Right atrium auricular region (tissue), 2 donors: ENCODE results near the gene CACNA1D. TPM values are rescaled to one million over a fixed set of nuclear protein-coding genes. Genes with fewer than 3 reads are reported as not detected.

ENCODE experiments used
- DNase-seq: peaks from one replicate; pipeline ENCODE4 v3.0.0-alpha.2; 2019; ENCODE audit warnings: low spot score
- H3K27ac ChIP-seq, 2 donors: fragments of 200-600 bp; sonication (generic); 1 replicate in 1 of 2; 2 replicates in 1 of 2; pipeline ENCODE4 v1.5.1; 2016 to 2019
- H3K27me3 ChIP-seq, 2 donors: fragments of 200-600 bp; sonication (generic); one replicate each; pipeline versions ENCODE4 v1.5.1 to v1.6.0; 2017 to 2019
- H3K36me3 ChIP-seq: fragments of 200-600 bp; sonication (generic); one replicate; pipeline ENCODE4 v1.5.1; 2016
- H3K4me1 ChIP-seq, 2 donors: fragments of 200-600 bp; sonication (generic); one replicate each; pipeline versions ENCODE4 v1.5.1 to v1.6.0; 2017 to 2019
- H3K4me3 ChIP-seq, 2 donors: fragments of 200-600 bp; sonication (generic); 1 replicate in 1 of 2; 2 replicates in 1 of 2; pipeline ENCODE4 v1.5.1; 2017 to 2019; ENCODE audit warnings: mild to moderate bottlenecking in 1 of 2, moderate library complexity in 1 of 2
- H3K9me3 ChIP-seq, 2 donors: fragments of 200-600 bp; sonication (generic); one replicate each; pipeline ENCODE4 v1.5.1; 2019
- CTCF ChIP-seq, 2 donors: fragments of 200-600 bp; sonication (generic); IDR thresholded peaks; one replicate each; pipeline ENCODE4 v1.5.1; 2019; ENCODE audit warnings: antibody characterized with exemption in 2 of 2
- total RNA-seq, 2 donors: library from RNA; depleted of rRNA; stranded (reverse); fragments of >200 nt; gene quantifications; one replicate each; pipeline ENCODE4 v1.1.0, GENCODE V29; 2016

The CACNA1D gene
- total RNA-seq, 2 donors from 2014 or later, result 2.7 to 9.6 TPM

GRCh38 chr3:53809764-53810400 lies 315.5 kb downstream of the CACNA1D start:
- Histone ChIP-seq H3K27ac (no peak overlapping the region), H3K4me1 (peaks cover 0 to 24% of the 10 kb centered on the region in 2 donors), H3K4me3 (no peak overlapping the region), H3K27me3 (no peaks in the 10 kb centered on the region), H3K9me3 (no peaks in the 10 kb centered on the region), H3K36me3 (no peaks in the 10 kb centered on the region)
- no peak for DNase-seq
- no peak for TF ChIP-seq CTCF (IDR thresholded peaks at IDR 0.05)

- TF ChIP-seq CTCF (IDR thresholded peaks at IDR 0.05), result no peak
- no peaks in the 10 kb centered on the region for H3K36me3 ChIP-seq
- no peak overlapping the region for H3K27ac ChIP-seq
- peaks cover 0 to 16% of the 10 kb centered on the region in 2 donors for H3K4me1 ChIP-seq
- H3K4me3 ChIP-seq, result no peak overlapping the region
- H3K27me3 ChIP-seq, result no peaks in the 10 kb centered on the region
- no peak for DNase-seq
- H3K9me3 ChIP-seq, result no peaks in the 10 kb centered on the region
Measured at GRCh38 chr3:53811143-53811927, 316.9 kb downstream of the CACNA1D start.

- no peak overlapping the region for H3K27ac ChIP-seq
- DNase-seq, result no peak
Measured at GRCh38 chr3:53812434-53812833, 318.0 kb downstream of the CACNA1D start.

GRCh38 chr3:53813229-53813628 lies 318.8 kb downstream of the CACNA1D start:
- no peak overlapping the region for H3K4me3 ChIP-seq
- no peak for DNase-seq
- no peak for TF ChIP-seq CTCF (IDR thresholded peaks at IDR 0.05)
- no peaks in the 10 kb centered on the region for H3K9me3 ChIP-seq
- no peaks in the 10 kb centered on the region for H3K27me3 ChIP-seq
- no peak overlapping the region for H3K27ac ChIP-seq
- H3K36me3 ChIP-seq, result no peaks in the 10 kb centered on the region
- no peaks in the 10 kb centered on the region for H3K4me1 ChIP-seq

More at GRCh38 chr3:53812434-53812833, 318.0 kb downstream of the CACNA1D start:
- Histone ChIP-seq H3K36me3 (no peaks in the 10 kb centered on the region), H3K9me3 (no peaks in the 10 kb centered on the region), H3K4me3 (no peak overlapping the region), H3K4me1 (peaks cover 0 to 5% of the 10 kb centered on the region in 2 donors), H3K27me3 (no peaks in the 10 kb centered on the region)
- no peak for TF ChIP-seq CTCF (IDR thresholded peaks at IDR 0.05)

- no peaks in the 10 kb centered on the region for H3K9me3 ChIP-seq
- H3K27me3 ChIP-seq, result no peaks in the 10 kb centered on the region
- DNase-seq, result no peak
- H3K27ac ChIP-seq, result no peak overlapping the region
- no peak for TF ChIP-seq CTCF (IDR thresholded peaks at IDR 0.05)
- H3K4me1 ChIP-seq, result no peaks in the 10 kb centered on the region
- no peak overlapping the region for H3K4me3 ChIP-seq
- H3K36me3 ChIP-seq, result no peaks in the 10 kb centered on the region
Measured at GRCh38 chr3:53813876-53814275, 319.5 kb downstream of the CACNA1D start.
